ENCODE results near the gene STX1B. TPM values are rescaled to one million over a fixed set of nuclear protein-coding genes. Genes with fewer than 3 reads are reported as not detected.

The STX1B gene
- total and polyA plus RNA-seq, 3 experiments from 2014 or later: 0.03 to 0.79 (median 0.40) TPM

DNA sequence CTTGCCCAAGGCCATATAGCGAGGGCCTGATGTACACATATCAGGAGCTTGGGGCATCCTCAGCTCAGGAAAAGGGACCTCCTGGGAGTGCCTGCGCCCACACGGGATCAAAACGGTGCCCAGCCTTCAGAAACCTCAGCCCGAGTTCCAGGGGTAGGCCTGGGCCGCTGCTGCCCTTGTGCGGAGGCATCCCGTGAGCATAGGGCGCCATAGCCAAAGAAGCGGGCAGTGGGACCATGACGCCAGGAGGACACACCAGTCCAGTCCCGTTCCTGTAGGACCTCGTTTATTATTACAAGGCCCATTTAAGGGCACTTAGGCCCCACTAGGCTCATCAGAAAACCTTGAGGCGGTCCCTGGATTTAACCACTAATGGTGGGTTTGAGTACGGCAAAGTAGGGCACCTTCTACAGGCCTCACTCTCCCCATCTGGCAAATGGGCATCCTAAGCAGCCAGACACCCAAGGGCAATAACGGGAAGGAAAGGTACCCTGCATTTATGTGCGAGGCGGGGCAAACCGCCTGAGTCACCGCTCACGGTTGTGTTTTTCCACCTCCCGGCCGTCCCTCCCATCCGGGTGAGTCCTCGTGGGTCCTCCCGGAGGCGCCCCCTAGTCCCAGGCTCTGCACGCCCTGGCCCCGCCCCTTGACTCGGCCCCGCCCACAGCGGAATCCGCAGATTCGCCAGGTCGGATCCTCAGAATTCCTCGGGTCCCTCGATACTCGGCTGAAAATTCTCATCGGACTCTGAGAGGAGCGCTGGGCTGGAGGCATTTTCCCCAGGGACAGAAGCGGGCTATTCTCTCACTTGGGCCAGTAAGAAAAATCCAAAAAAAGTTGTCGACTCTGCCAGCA, 53.6 kb downstream of the STX1B start:
- Mint-ChIP-seq H3K9me3 (no peaks in the 10 kb centered on the region), H3K36me3 (peaks cover 0 to 37% (median 7%) of the 10 kb centered on the region in 3 donors), H3K27ac (peak overlapping the region; percentile 97 to 100 (median 98)), H3K4me1 (peaks cover 26 to 42% (median 27%) of the 10 kb centered on the region in 3 donors), H3K4me3 (peak overlapping the region; percentile 93 to 99 (median 97)), H3K27me3 (no peaks in the 10 kb centered on the region)
- peak; percentile 77 to 87 (median 83) for DNase-seq
- ChIA-PET CTCF (interaction anchor here (4.9 kb wide), 1 partner anchor 15 kb away, joined by 50 read pairs; no protein-coding TSS in a partner anchor), POLR2A (interaction anchor here (0.5 to 1.1 kb wide), 3 partner anchors 117 to 185 kb away, joined by 3 to 4 read pairs (median 3); partner anchors contain the start of genes KAT8 and ZNF668)
- no peaks in the 10 kb centered on the region for H3K27me3 ChIP-seq (ENCODE audit: insufficient read depth, low read length, poor library complexity, severe bottlenecking)
- peaks cover 24% of the 10 kb centered on the region for H3K4me1 ChIP-seq (ENCODE audit: insufficient read depth, low read length)
- peaks cover 15% of the 10 kb centered on the region for H3K36me3 ChIP-seq (ENCODE audit: insufficient read depth, low read length)
- no peaks in the 10 kb centered on the region for H3K9me3 ChIP-seq (ENCODE audit: low read length)
- H3K4me3 ChIP-seq (ENCODE audit: low read length): peak overlapping the region; percentile 98
- peak overlapping the region; percentile 96 for H3K27ac ChIP-seq (ENCODE audit: low read depth, low read length)

DNA sequence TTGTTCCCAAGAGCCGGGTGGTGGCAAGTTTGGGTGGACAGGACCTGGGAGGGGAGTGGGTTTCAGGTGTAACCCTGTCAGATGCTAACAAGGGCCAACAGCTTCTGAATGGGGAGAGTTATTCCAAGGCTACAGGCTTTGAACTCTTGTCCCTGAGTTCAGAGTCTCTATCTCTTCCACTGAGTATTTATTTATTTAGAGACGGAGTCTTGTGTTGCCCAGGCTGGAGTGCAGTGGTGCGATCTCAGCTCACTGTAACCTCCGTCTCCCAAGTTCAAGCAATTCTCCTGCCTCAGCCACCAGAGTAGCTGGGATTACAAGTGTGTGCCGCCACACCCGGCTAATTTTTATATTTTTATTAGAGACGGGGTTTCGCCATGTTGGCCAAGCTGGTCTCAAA, 55.4 kb downstream of the STX1B start:
- Histone ChIP-seq H3K4me1 (ENCODE audit: insufficient read depth, low read length) (peaks cover 35% of the 10 kb centered on the region), H3K9me3 (ENCODE audit: low read length) (no peaks in the 10 kb centered on the region), H3K27me3 (ENCODE audit: insufficient read depth, low read length, poor library complexity, severe bottlenecking) (no peaks in the 10 kb centered on the region), H3K36me3 (ENCODE audit: insufficient read depth, low read length) (peaks cover 4% of the 10 kb centered on the region), H3K4me3 (ENCODE audit: low read length) (no peak overlapping the region), H3K27ac (ENCODE audit: low read depth, low read length) (no peak overlapping the region)
- Mint-ChIP-seq H3K36me3 (peaks cover 0 to 21% (median 2%) of the 10 kb centered on the region in 3 donors), H3K27me3 (no peaks in the 10 kb centered on the region), H3K4me1 (peaks cover 27 to 45% (median 33%) of the 10 kb centered on the region in 3 donors), H3K4me3 (peak overlapping the region in 2 of 7 donors; percentile 66 to 74), H3K27ac (peak overlapping the region in 3 of 8 donors; percentile 3 to 89 (median 57)), H3K9me3 (no peaks in the 10 kb centered on the region)
- ChIA-PET CTCF (interaction anchor here (3.2 to 4.9 kb wide), 2 partner anchors 13 to 187 kb away, joined by 9 to 50 read pairs; no protein-coding TSS in a partner anchor), POLR2A (interaction anchor here (0.7 kb wide), 1 partner anchor 119 kb away, joined by 5 read pairs; the partner anchor contains the start of genes ZNF646 and ZNF668)
- no peak for DNase-seq

DNA sequence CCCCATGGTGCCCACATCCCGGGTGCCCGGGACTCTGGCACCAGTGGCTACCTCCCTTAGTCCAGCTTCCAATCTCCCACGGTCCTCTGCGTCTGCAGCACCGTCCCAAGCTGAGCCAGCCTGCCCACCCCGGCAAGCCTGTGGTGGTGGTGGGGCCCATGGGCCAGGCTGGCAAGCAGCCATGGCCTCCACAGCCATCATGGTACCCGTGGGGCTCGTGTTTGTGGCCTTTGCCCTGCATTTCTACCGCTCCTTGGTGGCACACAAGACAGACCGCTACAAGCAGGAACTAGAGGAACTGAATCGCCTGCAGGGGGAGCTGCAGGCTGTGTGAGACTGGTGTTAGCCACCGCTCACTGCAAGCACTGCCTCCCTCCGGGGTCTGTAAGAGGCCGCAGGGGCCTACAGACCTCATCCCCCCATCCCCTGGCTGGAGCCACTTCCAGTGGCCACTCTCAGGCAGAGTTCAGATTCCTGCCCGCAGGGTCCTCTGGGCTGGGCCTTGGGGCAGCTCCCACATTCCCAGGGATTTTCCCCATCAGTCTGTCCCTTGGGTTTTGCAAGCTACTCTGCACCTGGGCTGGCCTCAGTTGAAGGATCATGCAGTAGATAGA, 56.8 kb downstream of the STX1B start:
- CTCF ChIA-PET: interaction anchor here (1.1 to 4.9 kb wide), 8 partner anchors 12 to 489 kb away, joined by 3 to 50 read pairs (median 4); partner anchors contain the start of genes PRSS53, ZNF646, ZNF668 and ZNF843
- peak overlapping the region in 4 of 8 donors; percentile 48 to 89 (median 50) for H3K27ac Mint-ChIP-seq

DNA sequence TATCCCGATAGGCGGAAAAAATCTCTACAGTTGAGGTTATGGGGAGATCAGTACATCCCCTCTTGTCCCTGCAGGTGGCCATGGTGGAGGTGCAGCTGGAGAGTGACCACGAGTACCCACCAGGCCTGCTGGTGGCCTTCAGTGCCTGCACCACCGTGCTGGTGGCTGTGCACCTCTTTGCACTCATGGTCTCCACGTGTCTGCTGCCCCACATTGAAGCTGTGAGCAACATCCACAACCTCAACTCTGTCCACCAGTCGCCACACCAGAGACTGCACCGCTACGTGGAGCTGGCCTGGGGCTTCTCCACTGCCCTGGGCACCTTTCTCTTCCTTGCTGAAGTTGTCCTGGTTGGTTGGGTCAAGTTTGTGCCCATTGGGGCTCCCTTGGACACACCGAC, 57.3 kb downstream of the STX1B start:
- Histone ChIP-seq H3K4me1 (ENCODE audit: insufficient read depth, low read length) (peaks cover 26% of the 10 kb centered on the region), H3K27ac (ENCODE audit: low read depth, low read length) (no peak overlapping the region), H3K27me3 (ENCODE audit: insufficient read depth, low read length, poor library complexity, severe bottlenecking) (no peaks in the 10 kb centered on the region), H3K9me3 (ENCODE audit: low read length) (no peaks in the 10 kb centered on the region), H3K4me3 (ENCODE audit: low read length) (no peak overlapping the region), H3K36me3 (ENCODE audit: insufficient read depth, low read length) (no peaks in the 10 kb centered on the region)
- Mint-ChIP-seq H3K9me3 (no peaks in the 10 kb centered on the region), H3K27ac (peak overlapping the region in 2 of 8 donors; percentile 48 to 89), H3K27me3 (no peaks in the 10 kb centered on the region), H3K4me1 (peaks cover 18 to 37% (median 22%) of the 10 kb centered on the region in 3 donors), H3K4me3 (no peak overlapping the region), H3K36me3 (peaks cover 0 to 8% (median 0%) of the 10 kb centered on the region in 3 donors)
- ChIA-PET POLR2A (no interaction called here), CTCF (interaction anchor here (1.1 to 4.9 kb wide), 8 partner anchors 11 to 490 kb away, joined by 3 to 50 read pairs (median 4); partner anchors contain the start of genes PRSS53, ZNF646, ZNF668 and ZNF843)
- no peak for DNase-seq

More for the DNA sequence above, 56.8 kb downstream of the STX1B start:
- H3K9me3 Mint-ChIP-seq: no peaks in the 10 kb centered on the region
- H3K36me3 Mint-ChIP-seq: peaks cover 0 to 11% (median 0%) of the 10 kb centered on the region in 3 donors
- Histone ChIP-seq H3K4me3 (ENCODE audit: low read length) (no peak overlapping the region), H3K27me3 (ENCODE audit: insufficient read depth, low read length, poor library complexity, severe bottlenecking) (no peaks in the 10 kb centered on the region), H3K9me3 (ENCODE audit: low read length) (no peaks in the 10 kb centered on the region), H3K36me3 (ENCODE audit: insufficient read depth, low read length) (no peaks in the 10 kb centered on the region), H3K4me1 (ENCODE audit: insufficient read depth, low read length) (peaks cover 28% of the 10 kb centered on the region), H3K27ac (ENCODE audit: low read depth, low read length) (no peak overlapping the region)
- POLR2A ChIA-PET: no interaction called here
- peak overlapping the region in 2 of 7 donors; percentile 56 to 84 for H3K4me3 Mint-ChIP-seq
- peaks cover 22 to 41% (median 26%) of the 10 kb centered on the region in 3 donors for H3K4me1 Mint-ChIP-seq
- no peaks in the 10 kb centered on the region for H3K27me3 Mint-ChIP-seq
- DNase-seq: peak; percentile 47 to 78 (median 57)

DNA sequence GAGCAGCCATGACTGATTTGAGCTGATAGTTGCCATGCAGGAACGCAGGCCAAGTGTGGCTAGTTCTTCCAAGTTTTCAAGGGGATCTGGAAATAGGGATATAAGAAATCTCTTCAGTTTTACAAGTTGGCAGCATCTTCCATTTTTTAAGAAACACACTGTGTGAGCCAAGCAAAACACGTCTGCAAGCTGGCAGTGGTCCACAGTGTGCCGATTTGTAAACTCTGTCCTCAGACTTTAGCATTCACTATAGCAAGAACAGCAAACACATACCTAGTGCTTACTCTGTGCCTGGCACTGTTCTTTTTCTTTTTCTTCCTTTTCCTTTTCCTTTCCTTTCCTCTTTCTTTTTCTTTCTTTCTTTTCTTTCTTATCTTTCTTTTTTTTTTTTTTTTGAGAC, 58.7 kb downstream of the STX1B start:
- peak overlapping the region in 3 of 7 donors; percentile 15 to 76 (median 23) for H3K4me3 Mint-ChIP-seq
- H3K4me1 ChIP-seq (ENCODE audit: insufficient read depth, low read length): peaks cover 23% of the 10 kb centered on the region
- no peaks in the 10 kb centered on the region for H3K36me3 ChIP-seq (ENCODE audit: insufficient read depth, low read length)
- H3K4me3 ChIP-seq (ENCODE audit: low read length): no peak overlapping the region
- H3K27ac Mint-ChIP-seq: peak overlapping the region in 2 of 8 donors; percentile 21 to 56
- no peak for DNase-seq
- H3K4me1 Mint-ChIP-seq: peaks cover 17 to 29% (median 22%) of the 10 kb centered on the region in 3 donors
- H3K9me3 ChIP-seq (ENCODE audit: low read length): no peaks in the 10 kb centered on the region
- H3K27me3 ChIP-seq (ENCODE audit: insufficient read depth, low read length, poor library complexity, severe bottlenecking): no peaks in the 10 kb centered on the region
- no peaks in the 10 kb centered on the region for H3K9me3 Mint-ChIP-seq
- H3K27me3 Mint-ChIP-seq: no peaks in the 10 kb centered on the region
- no peak overlapping the region for H3K27ac ChIP-seq (ENCODE audit: low read depth, low read length)
- peaks cover 0 to 2% (median 0%) of the 10 kb centered on the region in 3 donors for H3K36me3 Mint-ChIP-seq
- ChIA-PET POLR2A (no interaction called here), CTCF (interaction anchor here (1.6 to 4.9 kb wide), 2 partner anchors 10 to 491 kb away, joined by 3 to 50 read pairs; partner anchors contain the start of gene ZNF843)

DNA sequence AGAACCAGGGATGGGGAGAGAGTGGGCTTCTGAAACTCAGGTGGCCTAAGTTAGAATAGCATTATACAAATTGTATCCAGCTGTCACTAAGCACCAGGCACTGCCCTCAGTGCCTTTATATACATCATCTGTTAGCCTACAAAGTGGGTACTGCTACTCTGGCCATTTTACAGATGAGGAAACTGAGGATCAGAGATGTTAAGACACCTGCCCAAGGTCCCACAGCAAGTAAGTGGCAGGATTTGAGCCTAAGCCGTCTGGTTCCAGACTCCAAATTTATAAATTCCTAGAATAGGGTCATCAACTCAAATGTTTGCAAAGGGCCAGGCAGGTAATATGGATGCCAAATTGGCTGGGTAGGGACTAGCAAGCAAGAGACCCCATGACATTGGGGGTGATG, 59.2 kb downstream of the STX1B start:
- DNase-seq: no peak
- no peaks in the 10 kb centered on the region for H3K27me3 Mint-ChIP-seq
- Histone ChIP-seq H3K27ac (ENCODE audit: low read depth, low read length) (peak overlapping the region; percentile 88), H3K4me1 (ENCODE audit: insufficient read depth, low read length) (peaks cover 18% of the 10 kb centered on the region), H3K27me3 (ENCODE audit: insufficient read depth, low read length, poor library complexity, severe bottlenecking) (no peaks in the 10 kb centered on the region), H3K36me3 (ENCODE audit: insufficient read depth, low read length) (no peaks in the 10 kb centered on the region), H3K9me3 (ENCODE audit: low read length) (no peaks in the 10 kb centered on the region), H3K4me3 (ENCODE audit: low read length) (no peak overlapping the region)
- H3K36me3 Mint-ChIP-seq: peaks cover 0 to 5% (median 0%) of the 10 kb centered on the region in 3 donors
- ChIA-PET CTCF (interaction anchor here (1.6 to 1.8 kb wide), 2 partner anchors 10 to 492 kb away, joined by 3 to 15 read pairs; partner anchors contain the start of gene ZNF843), POLR2A (no interaction called here)
- H3K4me1 Mint-ChIP-seq: peaks cover 17 to 29% (median 22%) of the 10 kb centered on the region in 3 donors
- no peaks in the 10 kb centered on the region for H3K9me3 Mint-ChIP-seq
- H3K4me3 Mint-ChIP-seq: peak overlapping the region in 5 of 7 donors; percentile 14 to 76 (median 44)
- peak overlapping the region in 2 of 8 donors; percentile 29 to 54 for H3K27ac Mint-ChIP-seq

DNA sequence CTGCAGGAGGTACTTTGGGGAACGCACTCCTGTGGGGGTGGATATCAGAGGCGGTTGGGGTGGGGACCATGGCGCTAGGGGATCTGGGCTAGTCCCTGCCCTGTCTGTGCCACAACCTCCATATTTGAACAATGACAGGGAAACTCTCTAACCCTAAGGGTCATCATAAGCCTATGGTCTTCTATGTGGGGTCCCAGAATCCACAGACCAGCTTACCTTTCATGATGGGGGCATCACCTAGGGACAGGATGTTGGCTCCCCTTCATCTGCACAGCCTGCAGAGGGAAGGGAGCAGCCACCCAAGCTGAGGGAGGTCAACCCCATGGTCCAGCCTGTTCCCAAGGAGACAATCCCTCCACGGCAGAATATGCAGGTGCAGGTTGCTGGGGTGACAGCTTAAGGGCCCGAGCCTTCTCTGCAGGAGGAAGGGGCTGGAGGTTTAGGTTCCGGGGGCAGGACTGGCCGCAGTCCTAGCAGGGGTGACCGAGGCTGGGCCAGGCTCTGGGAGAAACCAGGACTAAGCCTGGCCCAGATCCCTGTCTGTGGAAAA, 59.8 kb downstream of the STX1B start:
- peak overlapping the region; percentile 91 to 95 (median 93) for H3K4me3 Mint-ChIP-seq
- no peaks in the 10 kb centered on the region for H3K27me3 Mint-ChIP-seq
- H3K9me3 Mint-ChIP-seq: no peaks in the 10 kb centered on the region
- POLR2A ChIA-PET: interaction anchor here (1.0 kb wide), 1 partner anchor 8 kb away, joined by 3 read pairs; no protein-coding TSS in a partner anchor
- H3K36me3 Mint-ChIP-seq: peaks cover 0 to 5% (median 0%) of the 10 kb centered on the region in 3 donors
- CTCF ChIA-PET: interaction anchor here (1.4 to 1.8 kb wide), 2 partner anchors 9 to 106 kb away, joined by 4 to 15 read pairs; no protein-coding TSS in a partner anchor
- H3K4me3 ChIP-seq (ENCODE audit: low read length): peak overlapping the region; percentile 85
- H3K27ac ChIP-seq (ENCODE audit: low read depth, low read length): peak overlapping the region; percentile 88
- H3K4me1 Mint-ChIP-seq: peaks cover 17 to 29% (median 22%) of the 10 kb centered on the region in 3 donors
- no peaks in the 10 kb centered on the region for H3K9me3 ChIP-seq (ENCODE audit: low read length)
- DNase-seq: no peak
- H3K27ac Mint-ChIP-seq: peak overlapping the region in 7 of 8 donors; percentile 29 to 96 (median 87)
- no peaks in the 10 kb centered on the region for H3K27me3 ChIP-seq (ENCODE audit: insufficient read depth, low read length, poor library complexity, severe bottlenecking)
- no peaks in the 10 kb centered on the region for H3K36me3 ChIP-seq (ENCODE audit: insufficient read depth, low read length)
- H3K4me1 ChIP-seq (ENCODE audit: insufficient read depth, low read length): peaks cover 18% of the 10 kb centered on the region

Data from CD8-positive, alpha-beta memory T cell (primary cell).